Activated CD4-positive, alpha-beta T cell treated with anti-CD3 and anti-CD28 coated beads, Interleukin-2, amount 50 U/mL, for 1 hour (primary cell): ENCODE data around the gene OR10T2.
"Not testable (repeated sequence)": the region's sequence is repeated elsewhere in the genome, so short reads cannot be mapped to it uniquely, and the experiment has no call there.

ENCODE experiments used
- DNase-seq: peaks from one replicate; pipeline ENCODE4 v3.0.0-alpha.2; 2020

Gene OR10T2, protein sequence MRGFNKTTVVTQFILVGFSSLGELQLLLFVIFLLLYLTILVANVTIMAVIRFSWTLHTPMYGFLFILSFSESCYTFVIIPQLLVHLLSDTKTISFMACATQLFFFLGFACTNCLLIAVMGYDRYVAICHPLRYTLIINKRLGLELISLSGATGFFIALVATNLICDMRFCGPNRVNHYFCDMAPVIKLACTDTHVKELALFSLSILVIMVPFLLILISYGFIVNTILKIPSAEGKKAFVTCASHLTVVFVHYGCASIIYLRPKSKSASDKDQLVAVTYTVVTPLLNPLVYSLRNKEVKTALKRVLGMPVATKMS

DNA sequence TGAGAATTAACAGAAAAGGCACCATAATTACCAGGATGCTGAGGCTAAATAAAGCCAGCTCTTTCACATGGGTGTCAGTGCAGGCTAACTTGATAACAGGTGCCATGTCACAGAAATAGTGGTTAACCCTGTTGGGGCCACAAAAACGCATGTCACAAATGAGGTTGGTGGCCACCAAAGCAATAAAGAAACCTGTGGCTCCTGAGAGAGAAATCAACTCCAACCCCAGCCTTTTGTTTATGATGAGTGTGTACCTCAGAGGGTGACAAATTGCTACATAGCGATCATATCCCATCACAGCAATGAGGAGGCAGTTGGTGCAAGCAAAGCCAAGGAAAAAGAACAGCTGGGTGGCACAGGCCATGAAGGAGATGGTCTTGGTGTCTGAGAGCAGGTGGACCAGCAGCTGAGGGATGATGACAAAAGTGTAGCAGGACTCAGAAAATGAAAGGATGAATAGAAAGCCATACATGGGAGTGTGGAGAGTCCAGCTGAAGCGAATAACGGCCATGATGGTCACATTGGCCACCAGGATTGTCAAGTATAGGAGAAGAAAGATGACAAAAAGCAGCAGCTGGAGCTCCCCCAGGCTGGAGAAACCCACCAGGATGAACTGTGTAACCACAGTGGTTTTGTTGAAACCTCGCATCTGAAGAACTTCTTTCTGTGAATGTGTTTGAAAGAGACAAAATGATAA is at the start of gene OR10T2:
Gene OR10T2, minus strand, starts transcription at position 649 of the 697 bp plus-strand sequence. Its CDS starts 0 bp downstream, at position 649.
- no peak for DNase-seq

DNA sequence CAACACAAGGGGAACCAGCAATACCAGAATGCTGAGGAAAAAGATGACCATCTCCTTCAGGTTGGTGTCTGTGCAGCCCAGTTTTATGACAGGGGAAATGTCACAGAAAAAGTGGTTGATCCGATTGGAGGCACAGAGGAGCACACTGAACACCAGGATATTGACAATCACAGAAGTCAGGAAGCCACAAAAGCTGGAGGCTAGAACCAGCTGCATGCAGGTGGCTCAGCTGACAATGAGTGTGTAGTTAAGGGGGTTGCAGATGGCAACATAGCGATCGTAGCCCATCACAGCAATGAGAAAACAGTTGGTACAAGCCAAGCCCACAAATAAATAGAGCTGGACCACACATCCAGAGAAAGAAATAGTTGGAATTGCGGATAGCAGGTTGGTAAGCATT is 46.1 kb upstream of the OR10T2 start:
- DNase-seq = no peak

DNA sequence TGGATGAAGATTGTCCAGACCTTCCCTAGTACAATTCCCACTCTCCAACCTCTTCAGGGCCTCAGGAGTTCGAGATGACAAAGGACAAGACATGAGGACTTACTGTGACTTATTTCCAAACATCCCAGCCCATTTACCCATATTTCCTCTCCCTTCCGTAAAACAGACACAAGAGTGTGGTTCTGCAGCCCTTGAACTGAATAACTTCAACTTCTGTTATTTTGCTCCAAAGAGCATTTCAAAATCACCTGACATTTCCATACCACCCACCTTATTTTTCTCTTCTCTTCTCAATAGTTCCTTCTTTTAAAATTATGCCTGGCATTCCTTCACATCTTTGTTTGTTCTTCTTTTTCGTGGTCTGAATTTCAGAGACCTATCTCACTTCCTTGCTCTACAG is 35.5 kb upstream of the OR10T2 start:
- no peak for DNase-seq

DNA sequence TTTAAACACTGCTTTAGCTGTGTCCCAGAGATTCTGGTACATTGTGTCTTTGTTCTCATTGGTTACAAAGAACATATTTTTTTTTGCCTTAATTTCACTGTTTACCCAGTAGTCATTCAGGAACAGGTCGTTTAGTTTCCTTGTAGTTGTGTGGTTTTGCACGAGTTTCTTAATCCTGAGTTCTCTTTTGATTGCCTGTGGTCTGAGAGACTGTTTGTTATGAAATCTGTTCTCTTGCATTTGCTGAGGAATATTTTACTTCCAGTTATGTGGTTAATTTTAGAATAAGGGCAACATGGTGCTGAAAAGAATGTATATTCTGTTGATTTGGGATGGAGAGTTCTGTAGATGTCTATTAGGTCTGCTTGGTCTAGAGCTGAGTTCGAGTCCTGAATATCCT is 30.9 kb upstream of the OR10T2 start:
- not testable (repeated sequence) for DNase-seq

DNA sequence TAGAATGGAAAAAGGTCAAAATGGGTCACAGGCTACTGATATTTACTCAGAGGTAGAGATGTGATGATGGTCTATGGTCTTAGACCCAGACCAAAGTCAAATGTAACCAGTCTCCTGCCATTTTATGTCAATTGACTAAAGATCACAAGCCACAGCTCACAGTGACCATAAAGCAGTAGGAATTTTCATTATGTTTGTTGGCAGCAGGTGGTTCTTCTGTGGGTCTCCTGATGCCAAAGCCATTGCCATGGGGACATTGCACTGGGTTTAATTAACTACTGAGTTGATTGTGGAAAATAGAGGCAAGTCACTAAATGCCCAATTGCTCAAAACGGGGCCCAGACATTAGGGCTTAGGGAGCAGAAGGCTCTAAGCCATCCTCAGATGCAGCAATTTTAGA is 26.9 kb upstream of the OR10T2 start, which contains the start of gene OR10K2:
Gene OR10K2, minus strand, starts transcription at position 101 of the 400 bp plus-strand sequence. CDS start 5,371 bp downstream, outside the sequence.
- DNase-seq = no peak

DNA sequence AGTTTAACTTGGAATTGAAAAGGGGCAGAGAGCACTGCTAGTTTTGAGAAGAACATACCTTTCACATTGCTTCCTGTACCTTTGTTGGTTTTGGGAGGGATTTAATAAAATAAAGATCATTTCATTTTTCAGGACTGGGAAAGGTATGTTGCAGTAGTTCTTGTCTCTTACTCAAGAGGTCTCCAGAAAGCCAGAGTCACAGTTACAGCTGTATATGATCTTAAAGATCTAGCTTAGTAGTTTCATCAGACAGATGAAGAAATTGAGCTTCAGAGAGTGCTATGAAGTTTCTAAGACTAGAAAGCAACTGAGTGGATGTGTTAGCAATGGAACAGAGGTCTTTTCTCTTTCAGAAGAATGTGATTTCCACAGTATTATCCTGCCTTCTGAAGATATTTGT is 25.8 kb upstream of the OR10T2 start:
- no peak for DNase-seq

DNA sequence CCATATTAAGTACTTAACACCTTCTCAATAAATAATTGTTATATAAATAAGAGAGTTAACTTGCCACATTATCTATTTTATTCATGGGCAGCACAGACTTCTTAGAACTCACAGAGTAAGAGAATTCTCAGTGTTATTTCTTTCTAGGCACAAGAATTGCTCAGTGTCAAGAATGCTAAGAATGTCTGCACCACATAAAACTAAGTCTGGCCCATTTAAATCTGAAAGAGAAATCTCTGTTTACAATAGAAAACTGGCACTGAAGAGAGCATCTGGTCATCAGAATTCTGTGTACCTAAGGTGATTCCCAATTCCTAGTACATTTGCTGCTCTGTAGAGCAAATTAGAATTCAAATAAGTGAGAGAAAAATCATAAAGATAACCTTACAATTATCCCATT is 22.9 kb upstream of the OR10T2 start:
- no peak for DNase-seq

DNA sequence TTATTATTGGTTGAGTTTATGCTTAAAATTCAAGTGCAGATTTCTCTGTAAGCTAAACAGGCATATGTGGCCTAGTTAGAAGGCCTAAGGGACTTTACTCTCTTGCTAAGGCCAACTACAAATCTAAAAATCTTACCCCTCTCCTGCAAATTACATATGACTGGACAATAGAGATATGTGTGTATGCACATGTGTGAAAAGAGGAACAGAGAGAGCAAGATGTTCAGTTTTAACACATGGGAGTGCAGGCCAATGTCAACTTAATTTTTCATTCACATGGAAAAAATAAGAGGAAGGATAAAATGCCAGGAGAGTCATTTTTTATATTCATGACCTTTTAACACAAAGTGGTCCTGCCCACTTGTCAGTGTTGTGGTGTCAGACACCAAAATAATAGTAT is 18.3 kb upstream of the OR10T2 start:
- DNase-seq = no peak

DNA sequence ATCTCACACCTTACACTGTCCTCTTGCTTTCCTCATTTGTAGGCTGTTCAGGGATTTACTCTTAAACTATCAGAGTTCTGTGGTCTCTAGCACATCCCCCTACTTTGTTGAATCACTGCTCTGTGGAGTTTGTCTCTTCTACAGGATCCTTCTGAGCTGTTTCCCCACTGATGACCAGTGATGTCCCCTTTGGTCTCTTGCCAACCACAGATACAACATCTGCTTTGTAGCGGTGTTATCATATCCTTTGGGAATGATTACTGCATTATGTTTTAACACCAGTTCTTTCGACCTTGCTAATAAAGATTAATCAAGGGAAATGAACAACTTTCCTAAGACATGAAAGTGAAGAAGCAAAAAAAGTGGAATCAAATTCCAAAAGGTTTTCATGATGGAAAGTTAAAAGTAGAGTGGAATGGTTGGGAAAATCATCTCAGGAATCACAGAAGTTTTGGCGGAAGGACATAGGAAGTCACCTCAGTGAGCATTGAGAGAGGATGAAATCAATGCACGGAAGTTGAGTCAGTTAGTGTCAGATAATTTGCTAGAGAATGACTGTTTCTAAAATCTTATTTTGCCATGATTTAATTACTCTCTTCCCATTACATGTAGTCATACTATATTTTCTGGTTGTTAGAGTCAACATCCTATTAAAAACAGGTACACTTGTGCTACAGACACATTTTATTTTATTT is 15.5 kb upstream of the OR10T2 start:
- no peak for DNase-seq

DNA sequence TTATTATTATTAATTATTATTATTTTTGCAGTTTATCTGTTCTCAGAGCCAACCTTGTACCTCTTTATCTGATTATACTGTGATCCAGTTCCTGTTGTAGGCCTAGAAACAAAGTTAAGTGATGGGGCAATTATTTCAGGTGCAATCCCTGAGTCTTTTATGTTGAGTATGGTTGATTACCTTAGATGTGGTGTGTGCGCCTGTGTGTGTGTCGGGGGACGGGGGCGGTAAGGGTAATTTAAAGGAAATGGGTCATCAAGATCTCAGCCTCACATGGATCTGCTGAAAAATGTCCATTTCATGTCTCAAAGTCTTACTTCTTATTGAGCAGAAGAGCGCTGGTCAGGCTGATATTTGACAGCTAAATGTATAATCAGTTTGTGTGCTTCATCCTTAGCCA is 7.8 kb upstream of the OR10T2 start:
- no peak for DNase-seq

DNA sequence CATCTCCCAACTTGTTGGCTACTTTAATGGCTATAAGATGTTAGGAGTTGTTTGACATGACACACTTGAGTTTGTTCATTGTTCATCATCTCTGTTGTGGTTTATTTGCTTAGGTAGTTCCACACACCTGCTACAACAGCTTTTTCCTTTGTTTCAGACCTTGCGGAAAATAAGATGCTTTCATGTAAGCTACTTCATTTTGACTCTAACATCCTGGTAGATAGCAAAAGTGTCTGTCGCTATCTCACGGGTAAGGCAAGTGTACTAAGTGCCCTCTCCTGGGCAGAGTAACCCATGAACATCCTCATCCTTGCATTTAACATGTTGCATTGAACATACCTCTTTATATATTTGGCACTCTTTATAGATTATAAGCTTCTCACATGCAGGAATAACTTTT is 1.6 kb upstream of the OR10T2 start:
- DNase-seq = no peak

DNA sequence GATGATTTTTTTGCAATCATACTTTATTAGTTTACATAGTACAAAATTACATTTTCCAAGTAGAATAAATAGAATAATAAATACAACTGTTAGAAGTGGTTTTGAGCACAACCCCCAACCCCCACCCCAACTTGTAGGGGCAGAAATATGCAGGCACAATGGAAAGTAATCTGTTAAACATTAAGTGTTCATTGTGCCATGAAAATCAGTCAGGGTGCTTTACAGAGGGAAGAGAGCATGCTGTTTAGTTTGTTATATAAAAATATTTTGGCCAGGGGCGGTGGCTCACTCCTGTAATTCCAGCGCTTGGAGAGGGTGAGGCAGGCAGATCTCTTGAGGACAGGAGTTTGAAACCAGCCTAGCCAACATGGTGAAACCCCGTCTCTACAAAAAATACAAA is 2.6 kb downstream of the OR10T2 start:
- DNase-seq = no peak

DNA sequence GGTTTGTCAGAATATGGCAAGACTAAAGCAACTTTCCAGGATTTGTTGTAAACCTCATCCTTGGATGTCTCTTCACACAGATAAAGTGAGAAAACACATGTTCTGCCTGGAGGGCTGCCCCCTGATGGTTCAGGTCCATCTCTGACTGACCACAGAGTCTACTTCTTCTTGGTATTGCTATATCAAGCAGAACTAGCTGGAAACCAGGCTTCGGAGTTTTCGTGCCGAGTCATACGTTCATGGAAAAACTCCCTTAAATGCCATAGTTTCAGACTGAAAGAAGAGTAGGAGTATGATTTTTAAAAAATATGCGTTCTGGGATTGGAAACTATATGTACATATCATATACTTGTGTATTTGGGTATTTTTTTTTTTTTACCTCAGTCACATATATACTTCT is 5.8 kb downstream of the OR10T2 start:
- DNase-seq = no peak

DNA sequence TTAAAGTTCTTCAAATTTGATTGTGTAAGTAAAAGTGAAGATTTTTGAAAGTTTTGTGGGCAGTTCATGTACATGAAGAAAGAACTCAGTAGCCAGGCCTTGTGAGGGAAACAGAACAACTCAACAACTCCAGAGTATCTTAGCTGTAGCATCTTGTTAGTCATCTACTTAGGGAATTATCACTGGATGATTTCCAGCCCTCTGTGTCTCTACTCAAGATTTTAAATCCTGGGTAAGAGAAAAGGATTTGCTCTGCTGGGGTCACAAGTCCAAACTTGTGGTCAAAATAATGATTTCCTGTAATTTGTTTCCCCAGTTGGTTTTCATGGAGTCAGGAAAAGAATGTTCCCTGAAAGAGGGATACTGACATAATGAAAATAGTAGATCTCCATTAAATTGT is 8.2 kb downstream of the OR10T2 start:
- no peak for DNase-seq

DNA sequence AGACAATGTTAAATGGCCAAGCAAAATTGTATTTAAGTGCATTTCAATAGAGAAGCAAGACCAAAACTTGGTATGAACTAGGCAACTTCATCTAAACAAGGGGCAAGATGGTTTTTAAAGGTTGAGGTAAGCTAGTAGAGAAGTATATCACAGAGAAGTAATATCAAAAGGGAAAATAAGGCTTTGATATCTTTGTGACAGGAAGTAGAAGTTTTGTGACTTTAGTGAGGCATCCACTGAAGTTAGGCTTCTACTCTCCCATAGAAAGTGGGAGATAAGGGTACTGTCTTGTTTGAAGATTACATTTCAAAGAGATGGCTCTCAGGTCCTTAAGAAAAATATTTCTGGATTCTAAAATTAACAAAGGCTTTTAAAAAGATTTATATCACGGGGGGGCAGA is 8.9 kb downstream of the OR10T2 start:
- DNase-seq = no peak

DNA sequence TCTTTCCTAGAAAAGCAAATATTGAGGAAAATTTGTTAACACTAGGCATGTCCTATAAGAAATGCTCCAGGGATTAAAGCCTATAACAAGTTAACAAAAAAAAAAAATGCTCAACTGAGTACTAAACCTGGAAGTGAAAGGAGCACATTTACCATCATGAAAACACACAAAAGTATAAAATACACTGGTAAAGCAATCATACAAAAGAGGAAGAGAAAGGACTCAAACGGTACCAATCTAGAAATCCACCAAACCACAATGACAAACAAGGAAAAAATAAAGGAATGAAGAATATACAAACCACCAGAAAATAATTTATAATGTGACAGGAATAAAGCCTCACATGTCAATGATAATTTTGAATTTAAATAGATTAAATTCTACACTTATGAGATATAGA is 24.4 kb downstream of the OR10T2 start:
- DNase-seq = no peak

DNA sequence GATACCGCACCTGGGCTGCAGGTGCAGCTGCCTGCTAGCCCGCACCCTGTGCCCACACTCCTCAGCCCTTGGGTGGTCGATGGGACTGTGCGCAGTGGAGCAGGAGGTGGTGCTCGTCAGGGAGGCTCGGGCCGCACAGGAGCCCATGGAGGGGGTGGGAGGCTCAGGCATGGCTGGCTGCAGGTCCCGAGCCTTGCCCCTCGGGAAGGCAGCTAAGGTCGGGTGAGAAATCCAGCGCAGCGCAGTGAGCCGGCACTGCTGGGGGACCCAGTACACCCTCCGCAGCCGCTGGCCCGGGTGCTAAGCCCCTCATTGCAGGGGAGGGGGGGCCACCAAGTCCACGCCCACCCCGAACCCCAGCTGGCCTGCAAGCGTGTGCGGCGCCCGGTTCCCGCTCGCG is 25.2 kb downstream of the OR10T2 start:
- DNase-seq = not testable (repeated sequence)

DNA sequence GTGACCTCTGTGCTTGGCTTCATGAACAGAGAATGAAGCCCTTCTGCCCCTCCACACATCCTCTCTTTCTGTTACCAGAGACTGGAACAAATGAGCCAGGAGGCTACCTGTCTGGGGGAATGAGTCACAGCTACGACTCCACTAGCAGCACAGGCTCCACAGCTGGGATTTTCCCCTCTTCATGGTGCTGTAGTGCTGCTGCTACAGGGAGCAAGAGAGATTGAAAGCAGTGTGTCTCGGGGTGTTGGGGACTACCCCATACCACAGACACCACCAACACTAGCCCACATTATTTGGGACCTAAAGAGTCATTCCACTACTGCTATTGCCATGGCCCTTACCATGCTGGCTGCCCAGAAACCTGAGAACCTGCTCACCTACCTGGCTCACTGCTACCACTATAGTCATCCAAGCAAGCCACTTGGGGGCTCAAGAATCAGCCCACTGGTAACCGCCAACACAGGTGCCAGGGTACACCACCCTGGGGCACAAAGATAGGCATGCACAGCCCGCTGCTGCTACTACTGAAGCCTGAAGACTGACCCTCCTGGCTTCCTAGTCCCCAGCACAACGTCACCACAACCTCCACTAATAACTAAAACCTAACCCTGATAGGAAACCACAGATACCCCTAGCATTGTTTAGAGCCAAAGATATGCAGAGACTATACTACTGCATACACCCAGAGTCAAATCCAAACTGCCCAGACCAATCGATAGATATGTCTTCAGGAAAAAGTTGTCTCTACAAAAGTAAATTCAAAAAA is 27.9 kb downstream of the OR10T2 start:
- no peak for DNase-seq

DNA sequence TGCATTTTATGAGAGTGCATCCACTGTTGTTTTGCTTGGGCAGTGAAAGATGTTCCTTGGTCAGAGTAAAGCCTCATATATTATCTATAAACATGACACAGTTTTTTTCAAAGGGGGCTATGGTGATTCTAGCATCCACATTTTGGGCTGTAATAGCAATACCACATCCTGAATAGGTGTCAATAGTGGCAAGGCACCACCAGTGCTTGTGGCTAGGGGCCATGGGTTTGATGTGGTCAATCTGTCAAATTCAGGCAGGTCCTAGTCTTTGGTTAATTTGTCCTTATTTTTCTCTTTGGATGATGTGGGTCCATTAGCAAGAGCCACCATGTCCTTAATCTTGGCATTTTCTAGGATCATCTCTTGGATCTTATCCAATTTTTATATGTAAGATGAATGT is 32.5 kb downstream of the OR10T2 start:
- DNase-seq = no peak

DNA sequence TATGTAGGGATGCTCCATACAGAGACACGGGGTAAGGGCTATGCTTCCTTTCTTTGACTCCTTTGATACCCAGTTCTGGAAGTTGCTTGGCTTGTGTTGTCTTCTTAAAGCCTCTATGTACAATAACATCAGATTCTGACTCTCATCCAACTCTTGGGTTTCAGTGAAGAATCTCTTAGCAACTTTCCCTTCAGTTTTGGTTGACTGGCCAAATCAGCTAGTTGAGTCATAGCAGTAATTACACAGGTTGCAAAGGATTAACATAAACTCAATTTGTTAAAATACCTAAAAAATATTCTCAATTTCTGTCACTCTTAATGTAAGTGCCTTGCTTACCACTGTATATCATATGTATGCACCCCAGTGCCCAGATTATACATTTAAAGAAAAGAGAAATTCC is 36.3 kb downstream of the OR10T2 start:
- no peak for DNase-seq

DNA sequence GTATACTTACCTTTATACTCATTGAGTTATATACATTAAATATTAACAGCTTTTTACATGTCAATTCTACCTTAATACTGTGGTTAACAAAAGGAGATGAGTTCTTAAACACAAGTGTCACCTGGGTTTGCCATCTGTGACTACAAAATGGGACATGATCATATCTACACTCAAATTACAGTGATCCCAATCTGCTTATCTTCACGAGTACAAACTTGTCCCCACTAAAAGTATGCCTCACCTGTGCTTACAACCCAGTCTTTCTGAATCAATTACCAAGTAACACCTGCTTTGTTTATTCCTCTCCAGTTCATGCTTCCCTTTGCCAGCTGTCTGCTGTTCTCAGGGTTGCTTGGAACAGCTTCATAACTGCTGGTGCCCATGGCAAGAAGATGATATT is 36.8 kb downstream of the OR10T2 start:
- no peak for DNase-seq

DNA sequence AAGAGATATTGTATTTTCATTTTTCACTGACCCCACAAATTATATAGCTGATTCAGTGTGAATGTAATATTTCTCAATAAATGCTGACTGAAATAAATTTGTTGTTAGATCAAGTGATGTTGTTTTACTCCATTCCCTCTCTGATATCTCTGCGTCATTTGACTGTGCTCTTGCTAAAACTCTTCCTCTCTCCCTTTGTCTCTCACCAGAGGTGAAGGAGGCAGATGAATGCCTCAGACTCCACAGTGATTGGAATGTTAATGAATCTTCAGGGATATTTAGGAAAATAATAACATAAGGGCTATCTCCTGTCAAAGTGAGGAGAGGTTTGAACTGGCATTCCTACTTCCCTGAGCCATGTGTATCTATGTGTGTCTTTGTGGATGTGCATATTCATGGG is 41.8 kb downstream of the OR10T2 start:
- no peak for DNase-seq

DNA sequence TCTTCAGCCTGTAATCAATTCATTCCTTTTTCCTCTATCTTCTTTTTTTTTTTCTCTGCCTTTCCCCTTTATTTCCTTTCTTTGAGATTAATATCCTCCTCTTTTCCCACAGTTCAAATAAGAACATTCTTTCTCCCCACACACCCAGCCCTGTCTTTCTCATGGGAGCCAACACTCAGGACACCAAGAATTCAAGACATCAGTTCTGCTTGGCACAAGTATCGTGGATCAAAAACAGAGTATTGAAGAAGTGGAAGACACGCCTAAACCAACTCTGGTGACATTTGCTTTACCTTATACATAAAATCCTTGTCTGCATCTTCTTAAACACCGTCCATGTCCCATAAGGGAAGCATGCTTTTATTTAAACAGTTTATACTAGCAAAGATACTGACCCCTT is 42.6 kb downstream of the OR10T2 start:
- no peak for DNase-seq
